Inflammatory macrophage (primary cell): ENCODE measurements around the gene KRT16.
A peak's percentile ranks its signal among the peaks of the same experiment; 100 is the strongest.
"Not testable (repeated sequence)": the region's sequence is repeated elsewhere in the genome, so short reads cannot be mapped to it uniquely, and the experiment has no call there.

Experiments
- DNase-seq, 2 donors: peaks; one replicate each; pipeline ENCODE4 v3.0.0-alpha.2; 2020 to 2022

Gene KRT16

GRCh38 chr17:41627316-41628072 lies 14.9 kb upstream of the KRT16 start:
- no peak for DNase-seq

GRCh38 chr17:41626914-41627295 lies 14.3 kb upstream of the KRT16 start:
- DNase-seq, result not testable (repeated sequence)

- DNase-seq, result not testable (repeated sequence)
Observed at GRCh38 chr17:41626028-41626913, 13.7 kb upstream of the KRT16 start.

- DNase-seq, result no peak
Observed at GRCh38 chr17:41625602-41626001, 13.0 kb upstream of the KRT16 start.

- DNase-seq, result peak; percentile 21 to 40
Observed at GRCh38 chr17:41624208-41625101, 11.9 kb upstream of the KRT16 start, which contains the start of gene KRT17. TSS of gene KRT17 (minus strand) at chr17:41624575. CDS start at chr17:41624509, 66 bp downstream.

GRCh38 chr17:41623184-41623861 lies 10.8 kb upstream of the KRT16 start:
- not testable (repeated sequence) for DNase-seq

- not testable (repeated sequence) for DNase-seq
Observed at GRCh38 chr17:41622340-41623183, 10.0 kb upstream of the KRT16 start.

- no peak for DNase-seq
Observed at GRCh38 chr17:41621916-41622315, 9.3 kb upstream of the KRT16 start.

- DNase-seq, result not testable (repeated sequence)
Observed at GRCh38 chr17:41621435-41621817, 8.9 kb upstream of the KRT16 start.

GRCh38 chr17:41620583-41621434 lies 8.2 kb upstream of the KRT16 start:
- DNase-seq, result no peak

GRCh38 chr17:41619927-41620582 lies 7.5 kb upstream of the KRT16 start:
- DNase-seq, result not testable (repeated sequence)

GRCh38 chr17:41619036-41619926 lies 6.7 kb upstream of the KRT16 start:
- DNase-seq, result no peak

GRCh38 chr17:41618341-41619035 lies 5.9 kb upstream of the KRT16 start:
- no peak for DNase-seq

- no peak for DNase-seq
Observed at GRCh38 chr17:41617698-41618097, 5.1 kb upstream of the KRT16 start.

- DNase-seq, result no peak
Observed at GRCh38 chr17:41617136-41617535, 4.6 kb upstream of the KRT16 start.

GRCh38 chr17:41616486-41616885 lies 3.9 kb upstream of the KRT16 start:
- not testable (repeated sequence) for DNase-seq

GRCh38 chr17:41615454-41615853 lies 2.9 kb upstream of the KRT16 start:
- DNase-seq, result no peak

GRCh38 chr17:41614767-41615166 lies 2.2 kb upstream of the KRT16 start:
- not testable (repeated sequence) for DNase-seq
